NB4 (cell line): ENCODE measurements around the gene FANCB.

Source experiments
- CTCF ChIP-seq: IDR thresholded peaks from one replicate; pipeline ENCODE4 v1.5.1; 2012; ENCODE audit warnings: low read depth, low read length
- MAX ChIP-seq: IDR thresholded peaks from 2 replicates; pipeline ENCODE4 v1.6.1; 2011; ENCODE audit warnings: low read depth, low read length

- TF ChIP-seq CTCF (no peak), MAX (no peak)
These were observed 2.8 kb upstream of the FANCB start for GRCh38 chrX:14875624-14876023.
